SK-N-SH (cell line): Measurements from ENCODE around the gene PTPN6. TPM values are rescaled to one million over a fixed set of nuclear protein-coding genes. Genes with fewer than 3 reads are reported as not detected.

ENCODE experiments used
- CTCF ChIA-PET: fragments of 300-600, 350-600 bp; formaldehyde crosslinking; extraction: SDS; loops from one replicate; lab custom pipeline; 2021; lab: Yijun Ruan, JAX
- POLR2A ChIA-PET: fragments of 350-600 bp; sonication (Branson Sonifier 250); formaldehyde crosslinking; extraction: SDS; loops from one replicate; lab custom pipeline; 2020; ENCODE audit warnings: antibody characterized with exemption, inconsistent platforms; lab: Yijun Ruan, JAX
- DNase-seq: peaks from one replicate; pipeline ENCODE4 v3.0.0; 2012
- H2AFZ ChIP-seq: fragments of 200-600 bp; sonication (generic); 2 replicates; pipeline ENCODE4 v1.8.1; 2016; ENCODE audit warnings: antibody characterized with exemption, mild to moderate bottlenecking, low read depth
- H3F3A ChIP-seq: fragments of 200-600 bp; sonication (generic); replicated peaks from 2 replicates; pipeline ENCODE3; 2016; ENCODE audit warnings: antibody characterized with exemption, mild to moderate bottlenecking; ENCODE audit not compliant: insufficient read depth
- H3K27ac ChIP-seq, 2 experiments: fragments of 200-500 bp in 1 of 2; fragments of 200-600 bp in 1 of 2; sonication (Bioruptor generic) in 1 of 2; sonication (generic), shearing (Covaris generic) in 1 of 2; 2 replicates each; pipeline versions ENCODE4 v1.5.1 to v1.6.1; 2014 to 2016; ENCODE audit warnings: low read depth in 2 of 2, inconsistent platforms in 1 of 2, low read length in 1 of 2, mild to moderate bottlenecking in 1 of 2, mixed read lengths in 1 of 2
- H3K27me3 ChIP-seq: fragments of 200-600 bp; sonication (generic), shearing (Covaris generic); 2 replicates; pipeline ENCODE4 v1.6.1; 2016; ENCODE audit warnings: mixed run types; ENCODE audit not compliant: insufficient read depth
- H3K36me3 ChIP-seq, 2 experiments: fragments of 200-500 bp in 1 of 2; fragments of 200-600 bp in 1 of 2; sonication (Bioruptor generic) in 1 of 2; sonication (generic) in 1 of 2; replicated peaks in 1 of 2; 2 replicates each; pipeline versions ENCODE3 to v1.5.1; 2014 to 2016; ENCODE audit warnings: low read length in 1 of 2, mild to moderate bottlenecking in 1 of 2; ENCODE audit not compliant: insufficient read depth in 2 of 2, control insufficient read depth in 1 of 2
- H3K4me1 ChIP-seq, 2 experiments: fragments of 200-500 bp in 1 of 2; fragments of 200-600 bp in 1 of 2; sonication (Bioruptor generic) in 1 of 2; sonication (generic), shearing (Covaris generic) in 1 of 2; 2 replicates each; pipeline versions ENCODE4 v1.5.1 to v1.6.1; 2014 to 2016; ENCODE audit warnings: low read depth in 1 of 2, low read length in 1 of 2, mixed run types in 1 of 2; ENCODE audit not compliant: insufficient read depth in 2 of 2, control insufficient read depth in 1 of 2
- H3K4me2 ChIP-seq: fragments of 200-600 bp; sonication (generic), shearing (Covaris generic); 2 replicates; pipeline ENCODE4 v1.6.1; 2017; ENCODE audit warnings: mixed run types
- H3K4me3 ChIP-seq, 2 experiments: fragments of 200-500 bp in 1 of 2; fragments of 200-600 bp in 1 of 2; sonication (Bioruptor generic) in 1 of 2; sonication (generic), shearing (Covaris generic) in 1 of 2; 2 replicates each; pipeline versions ENCODE4 v1.5.1 to v1.8.1; 2014 to 2016; ENCODE audit warnings: low read depth in 2 of 2, inconsistent platforms in 1 of 2, low read length in 1 of 2, mild to moderate bottlenecking in 1 of 2, mixed read lengths in 1 of 2, moderate library complexity in 1 of 2
- H3K79me2 ChIP-seq: fragments of 200-600 bp; sonication (generic); 2 replicates; pipeline ENCODE4 v1.8.1; 2017; ENCODE audit warnings: mild to moderate bottlenecking; ENCODE audit not compliant: insufficient read depth
- H3K9ac ChIP-seq: fragments of 200-600 bp; sonication (generic); 2 replicates; pipeline ENCODE4 v1.6.1; 2017; ENCODE audit warnings: mixed run types
- H3K9me2 ChIP-seq: fragments of 200-600 bp; sonication (generic); 2 replicates; pipeline ENCODE4 v1.6.1; 2017; ENCODE audit warnings: mixed run types
- H3K9me3 ChIP-seq: fragments of 200-600 bp; sonication (generic); 2 replicates; pipeline ENCODE4 v1.6.1; 2017; ENCODE audit warnings: mixed run types, mild to moderate bottlenecking, moderate library complexity
- H4K20me1 ChIP-seq: fragments of 200-600 bp; sonication (generic); 2 replicates; pipeline ENCODE4 v1.6.1; 2017; ENCODE audit warnings: mild to moderate bottlenecking, mixed run types; ENCODE audit not compliant: insufficient read depth
- ELF1 ChIP-seq: IDR thresholded peaks from 2 replicates; pipeline ENCODE4 v1.4.0; 2012
- EP300 ChIP-seq, 2 experiments: IDR thresholded peaks; 2 replicates each; pipeline versions ENCODE4 v1.4.0 to v1.6.1; 2012; ENCODE audit warnings: borderline replicate concordance in 1 of 2, low read depth in 1 of 2, low read length in 1 of 2
- EZH2phosphoT487 ChIP-seq: fragments of 200-600 bp; sonication (generic); IDR thresholded peaks from 2 replicates; pipeline ENCODE4 v1.6.1; 2017; ENCODE audit warnings: low read depth, mixed run types, mild to moderate bottlenecking, antibody characterized with exemption, moderate library complexity, borderline replicate concordance
- FOSL2 ChIP-seq: IDR thresholded peaks from 2 replicates; pipeline ENCODE4 v1.4.0; 2012; ENCODE audit warnings: low read depth, mild to moderate bottlenecking, moderate library complexity, borderline replicate concordance
- GABPA ChIP-seq: IDR thresholded peaks from 2 replicates; pipeline ENCODE4 v1.4.0; 2012; ENCODE audit warnings: low read depth, mild to moderate bottlenecking
- IRF3 ChIP-seq: fragments of 150-350 bp; IDR thresholded peaks from 2 replicates; pipeline ENCODE4 v1.6.1; 2016; ENCODE audit warnings: mild to moderate bottlenecking, low read depth, low read length
- JUND ChIP-seq: IDR thresholded peaks from 2 replicates; pipeline ENCODE4 v1.4.0; 2012
- MAX ChIP-seq: IDR thresholded peaks from 2 replicates; pipeline ENCODE4 v1.4.0; 2012; ENCODE audit warnings: low read depth
- MEF2A ChIP-seq: IDR thresholded peaks from 2 replicates; pipeline ENCODE4 v1.4.0; 2012; ENCODE audit warnings: low read depth, borderline replicate concordance
- MXI1 ChIP-seq: IDR thresholded peaks from 2 replicates; pipeline ENCODE4 v1.6.1; 2012; ENCODE audit warnings: mild to moderate bottlenecking, low read depth, low read length, improper control_type of control experiment
- NFIC ChIP-seq: IDR thresholded peaks from 2 replicates; pipeline ENCODE4 v1.4.0; 2012; ENCODE audit warnings: borderline replicate concordance
- NRF1 ChIP-seq: IDR thresholded peaks from 2 replicates; pipeline ENCODE4 v1.6.1; 2012; ENCODE audit warnings: low read depth, mild to moderate bottlenecking, low read length
- POLR2AphosphoS5 ChIP-seq: IDR thresholded peaks from 2 replicates; pipeline ENCODE4 v1.6.1; 2012; ENCODE audit warnings: low read depth, low read length
- RAD21 ChIP-seq: IDR thresholded peaks from 2 replicates; pipeline ENCODE4 v1.6.1; 2012; ENCODE audit warnings: mild to moderate bottlenecking, low read length
- RCOR1 ChIP-seq: fragments of 150-350 bp; IDR thresholded peaks from 2 replicates; pipeline ENCODE4 v1.6.1; 2017; ENCODE audit warnings: antibody characterized with exemption, low read length
- RFX5 ChIP-seq: IDR thresholded peaks from 2 replicates; pipeline ENCODE4 v1.6.1; 2012; ENCODE audit warnings: mild to moderate bottlenecking, improper control_type of control experiment, low read length
- SIN3A ChIP-seq: IDR thresholded peaks from 2 replicates; pipeline ENCODE4 v1.6.1; 2012; ENCODE audit warnings: low read depth, mild to moderate bottlenecking, low read length, moderate library complexity, borderline replicate concordance
- TAF1 ChIP-seq: IDR thresholded peaks from 2 replicates; pipeline ENCODE4 v1.6.1; 2012; ENCODE audit warnings: low read depth, mild to moderate bottlenecking, low read length, moderate library complexity, borderline replicate concordance
- TCF12 ChIP-seq: IDR thresholded peaks from 2 replicates; pipeline ENCODE4 v1.4.0; 2012
- TEAD4 ChIP-seq: IDR thresholded peaks from 2 replicates; pipeline ENCODE4 v1.4.0; 2012; ENCODE audit warnings: mild to moderate bottlenecking, borderline replicate concordance; ENCODE audit not compliant: insufficient read depth
- WGBS: methylation state at CpG from one replicate; pipeline ENCODE4 v1.1.6; 2017; ENCODE audit warnings: low lambda C conversion rate; 5-methylcytosine and 5-hydroxymethylcytosine counted together
- polyA plus RNA-seq, 3 experiments: library from polyadenylated mRNA; depleted of rRNA; stranded (reverse); fragments of >200 nt; gene quantifications; 2 replicates each; pipeline ENCODE4 v1.2.3, GENCODE V29; 2012
- TF ChIP-seq, protein P1 (sequence below): fragments of 150-350 bp; IDR thresholded peaks from 2 replicates; pipeline ENCODE4 v1.6.1; 2017; ENCODE audit warnings: antibody characterized with exemption, low read length, low read depth, borderline replicate concordance

PTPN6 gene
- polyA plus RNA-seq, 1 of the 3 experiments (the other 2 are of a cell fraction): 0.12 TPM

DNA sequence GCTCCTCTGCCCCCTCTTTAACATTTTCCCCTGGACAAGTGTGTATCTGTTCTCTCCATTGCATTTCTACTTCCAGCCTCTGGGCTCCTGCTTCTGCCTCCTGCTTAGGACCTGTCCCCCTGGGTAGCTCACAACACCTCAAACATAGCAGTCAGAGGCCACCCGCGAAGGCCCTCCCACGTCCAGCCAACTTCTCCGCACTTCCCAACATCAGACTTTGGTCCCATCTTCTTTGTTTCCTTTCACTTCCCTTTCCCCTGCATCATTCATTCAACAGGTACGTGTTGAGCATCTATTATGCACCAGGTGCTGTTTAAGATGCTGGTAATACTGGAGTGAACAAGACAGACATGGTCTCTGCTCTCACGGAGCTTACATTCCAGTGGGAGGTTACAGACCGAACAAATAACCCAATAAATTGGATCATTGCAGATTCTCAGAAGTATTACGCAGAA, 4.2 kb upstream of the PTPN6 start:
- no peak overlapping the region for H3K4me3 ChIP-seq
- H3K27me3 ChIP-seq: no peaks in the 10 kb centered on the region
- no peaks in the 10 kb centered on the region for H3K9me3 ChIP-seq
- peaks cover 6 to 13% of the 10 kb centered on the region in 2 experiments; a peak in 3 of 4 replicates for H3K4me1 ChIP-seq
- no peak overlapping the region for H3K27ac ChIP-seq
- no peak for TF ChIP-seq RFX5
- TF ChIP-seq, protein P1, sequence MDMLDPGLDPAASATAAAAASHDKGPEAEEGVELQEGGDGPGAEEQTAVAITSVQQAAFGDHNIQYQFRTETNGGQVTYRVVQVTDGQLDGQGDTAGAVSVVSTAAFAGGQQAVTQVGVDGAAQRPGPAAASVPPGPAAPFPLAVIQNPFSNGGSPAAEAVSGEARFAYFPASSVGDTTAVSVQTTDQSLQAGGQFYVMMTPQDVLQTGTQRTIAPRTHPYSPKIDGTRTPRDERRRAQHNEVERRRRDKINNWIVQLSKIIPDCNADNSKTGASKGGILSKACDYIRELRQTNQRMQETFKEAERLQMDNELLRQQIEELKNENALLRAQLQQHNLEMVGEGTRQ: no peak
- TF ChIP-seq IRF3: no peak
- TF ChIP-seq NFIC: no peak
- no peak for TF ChIP-seq RAD21
- TF ChIP-seq ELF1: no peak
- no peak for TF ChIP-seq TAF1
- TF ChIP-seq EP300 (IDR thresholded peaks at IDR 0.05; ENCODE audit: borderline replicate concordance in 1 of 2, low read depth in 1 of 2, low read length in 1 of 2): no peak
- TF ChIP-seq MAX: no peak
- DNase-seq: no peak
- peaks cover 10% of the 10 kb centered on the region; the same call in 1 of the 2 replicates for H3K79me2 ChIP-seq
- ChIA-PET CTCF (interaction anchor here (1.7 to 6.5 kb wide), 5 partner anchors 9 to 166 kb away, joined by 4 to 114 read pairs (median 10); no protein-coding TSS in a partner anchor), POLR2A (interaction anchor here (4.5 to 4.6 kb wide), 2 partner anchors 17 to 20 kb away, joined by 62 to 82 read pairs; partner anchors contain the start of gene ATN1)
- H2AFZ ChIP-seq: no peak overlapping the region
- no peak overlapping the region for H3K4me2 ChIP-seq
- 81% methylated on average over 8 of the region's 8 CpGs for whole genome bisulfite sequencing
- no peaks in the 10 kb centered on the region for H3K9me2 ChIP-seq
- H3K36me3 ChIP-seq: peaks cover 3 to 5% of the 10 kb centered on the region in 2 experiments
- H3K9ac ChIP-seq: no peak overlapping the region
- peaks cover 30% of the 10 kb centered on the region for H3F3A ChIP-seq
- no peaks in the 10 kb centered on the region for H4K20me1 ChIP-seq

DNA sequence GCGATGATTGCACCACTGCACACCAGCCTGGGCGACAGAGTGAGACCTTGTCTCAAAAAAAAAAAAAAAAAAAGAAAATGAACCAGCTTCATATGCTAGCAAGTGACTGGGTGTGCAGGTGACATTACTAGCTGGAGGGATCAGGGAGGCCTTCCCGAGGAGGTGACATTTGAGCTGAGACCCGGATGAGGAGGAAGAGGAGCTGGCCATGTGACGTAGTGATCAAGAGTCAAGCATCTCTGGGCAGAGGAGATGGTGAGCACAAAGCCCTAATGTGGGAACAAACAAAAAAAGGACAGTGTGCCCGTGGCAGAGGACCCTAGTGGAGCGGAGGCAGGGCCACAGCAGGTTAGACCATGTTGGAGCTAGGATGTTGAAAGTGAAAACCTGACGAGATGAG, 3.5 kb upstream of the PTPN6 start:
- H3K9me3 ChIP-seq: no peaks in the 10 kb centered on the region
- TF ChIP-seq RFX5 (no peak), EP300 (IDR thresholded peaks at IDR 0.05; ENCODE audit: borderline replicate concordance in 1 of 2, low read depth in 1 of 2, low read length in 1 of 2) (no peak), JUND (no peak), MXI1 (no peak), FOSL2 (no peak), TCF12 (no peak), MEF2A (no peak), GABPA (no peak), TEAD4 (no peak), EZH2phosphoT487 (no peak), NRF1 (no peak), RCOR1 (no peak), MAX (no peak), POLR2AphosphoS5 (no peak), SIN3A (no peak)
- DNase-seq: no peak
- H2AFZ ChIP-seq: no peak overlapping the region
- H3K4me1 ChIP-seq: peaks cover 6 to 13% of the 10 kb centered on the region in 2 experiments; a peak in 3 of 4 replicates
- peaks cover 3 to 5% of the 10 kb centered on the region in 2 experiments for H3K36me3 ChIP-seq
- no peak overlapping the region for H3K27ac ChIP-seq
- H3K9me2 ChIP-seq: no peaks in the 10 kb centered on the region
- no peak overlapping the region for H3K9ac ChIP-seq
- H3K4me3 ChIP-seq: no peak overlapping the region
- POLR2A ChIA-PET: interaction anchor here (1.1 to 4.6 kb wide), 2 partner anchors 10 to 16 kb away, joined by 3 to 62 read pairs; no protein-coding TSS in a partner anchor
- H3K79me2 ChIP-seq: peaks cover 10% of the 10 kb centered on the region; the same call in 1 of the 2 replicates
- H3K27me3 ChIP-seq: no peaks in the 10 kb centered on the region
- WGBS: 95% methylated on average over 8 of the region's 8 CpGs
- no peak overlapping the region for H3K4me2 ChIP-seq
- no peaks in the 10 kb centered on the region for H4K20me1 ChIP-seq
- CTCF ChIA-PET: interaction anchor here (1.7 to 6.5 kb wide), 5 partner anchors 10 to 166 kb away, joined by 5 to 114 read pairs (median 10); partner anchors contain the start of gene C1RL
- H3F3A ChIP-seq: peaks cover 23% of the 10 kb centered on the region
